ENCODE data around the gene ACOX2.

Gene ACOX2

DNA sequence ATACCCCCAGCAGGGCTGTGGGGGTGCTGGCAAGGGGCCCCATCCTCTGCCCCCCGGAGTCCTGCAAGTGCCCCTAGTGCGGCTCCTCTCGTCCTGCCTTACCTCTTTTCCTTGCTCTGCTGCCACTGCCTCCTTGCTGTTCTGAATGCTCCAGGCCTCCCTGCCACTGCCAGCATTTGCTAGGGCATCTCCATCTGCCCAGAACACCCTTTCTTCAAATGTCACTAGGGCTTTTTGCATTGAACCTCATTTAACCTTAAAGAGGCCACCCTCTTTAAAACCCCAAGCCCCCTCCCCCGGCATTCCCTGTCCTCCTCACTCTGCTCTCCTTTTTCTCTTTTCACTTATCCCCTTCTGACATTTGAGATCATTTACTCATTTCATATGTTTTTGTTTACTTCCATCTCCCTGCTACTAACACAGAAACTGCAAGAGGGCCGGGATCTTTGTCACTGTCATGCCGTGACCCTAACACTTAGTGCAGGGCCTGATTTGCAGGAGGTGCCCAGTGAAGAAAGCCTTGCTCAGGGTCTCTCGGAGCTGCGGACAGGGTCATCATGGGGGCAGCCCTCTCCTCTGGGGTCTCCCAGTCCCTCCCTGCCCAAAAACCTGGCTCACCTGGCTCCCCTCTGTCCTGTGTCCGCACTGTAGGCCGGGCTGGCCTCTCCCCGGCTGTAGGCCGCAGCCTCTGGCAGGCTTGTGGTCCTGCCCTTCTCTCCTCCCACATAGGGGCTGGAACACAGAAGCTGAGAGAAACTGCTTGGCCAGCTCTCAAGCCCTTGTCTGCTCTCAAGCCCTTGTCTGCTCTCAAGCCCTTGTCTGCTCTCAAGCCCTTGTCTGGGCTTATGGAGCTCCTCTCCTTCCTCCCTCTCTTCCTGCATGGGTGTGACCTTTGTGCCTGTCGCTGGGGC is at the start of gene ACOX2:
Gene ACOX2, minus strand, starts transcription at position 690 of the 911 bp plus-strand sequence. CDS start 2,084 bp downstream, outside the sequence.
- no peak for ATAC-seq
- DNase-seq: no peak

DNA sequence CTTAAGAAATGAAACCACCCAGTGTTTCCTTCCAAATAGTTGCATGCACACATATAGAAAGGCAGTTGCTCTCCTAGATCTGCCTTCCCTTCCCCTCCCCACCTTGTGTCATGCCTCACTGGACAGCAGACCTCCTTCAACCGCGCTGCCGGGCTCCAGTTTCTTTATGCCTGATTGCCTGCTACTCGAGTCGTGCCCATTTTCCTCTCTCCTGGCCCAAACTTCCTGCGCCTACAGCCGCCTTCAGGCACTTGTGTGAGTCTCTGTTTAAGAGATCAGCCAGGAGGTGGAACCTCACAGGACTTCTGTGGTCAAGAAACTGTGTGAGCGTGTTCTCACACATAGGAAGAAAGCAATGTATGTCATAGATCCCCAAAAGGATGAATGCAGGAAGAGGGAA is 49.0 kb upstream of the ACOX2 start:
- DNase-seq (no peak), ATAC-seq (no peak)

DNA sequence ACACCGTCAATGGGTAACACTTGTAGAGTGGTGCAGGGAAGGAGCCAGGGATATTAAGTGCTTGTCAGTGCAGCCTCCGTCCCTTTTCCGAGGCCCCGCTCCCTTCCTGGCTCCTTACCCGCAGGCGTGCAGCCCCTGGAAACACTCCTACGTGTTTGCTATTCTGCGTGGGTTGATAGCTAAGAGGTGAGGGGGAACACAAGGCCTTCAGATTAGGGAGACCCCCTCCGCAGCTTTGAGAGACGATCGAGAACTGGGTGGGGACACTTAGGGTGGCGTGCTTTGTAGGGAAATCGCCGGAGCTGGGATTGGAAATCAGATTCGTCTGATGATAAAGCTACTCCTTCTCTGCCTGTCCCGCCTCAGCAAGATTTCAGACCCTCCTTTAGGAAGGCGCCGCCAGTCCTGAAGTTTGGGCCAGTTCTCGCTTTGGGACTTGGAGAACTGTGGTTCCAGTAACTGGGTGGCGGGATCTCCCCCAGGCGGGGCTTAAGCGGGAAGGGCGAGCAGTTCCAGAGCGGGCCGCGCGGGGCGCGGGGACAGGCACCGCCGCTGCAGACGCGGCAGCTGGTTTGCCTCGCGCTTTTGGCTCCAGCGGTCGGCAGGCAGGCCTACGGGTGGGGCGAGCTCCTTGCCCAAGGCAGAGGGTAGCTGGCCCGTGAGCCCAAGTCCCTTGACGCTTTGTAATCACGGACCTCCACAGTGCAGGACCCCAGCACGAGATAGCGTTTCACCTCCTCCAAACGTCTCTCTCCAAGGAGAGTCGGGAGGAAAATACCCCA is 48.2 kb upstream of the ACOX2 start:
- ATAC-seq: peak; percentile 92
- peak; percentile 74 for DNase-seq

DNA sequence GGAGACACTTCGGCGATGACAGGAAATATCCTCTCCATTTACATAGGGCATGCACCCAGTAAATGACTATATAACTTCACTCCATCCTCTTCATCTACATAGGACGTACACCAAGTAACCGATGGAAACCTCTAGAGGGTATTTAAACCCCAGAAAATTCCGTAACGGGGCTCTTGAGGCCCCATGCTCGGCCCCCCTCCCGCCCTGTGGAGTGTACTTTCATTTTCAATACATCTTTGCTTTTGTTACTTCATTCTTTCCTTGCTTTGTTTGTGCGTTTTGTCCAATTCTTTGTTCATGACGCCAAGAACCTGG is 47.7 kb upstream of the ACOX2 start:
- DNase-seq: no peak
- peak; percentile 26 for ATAC-seq

DNA sequence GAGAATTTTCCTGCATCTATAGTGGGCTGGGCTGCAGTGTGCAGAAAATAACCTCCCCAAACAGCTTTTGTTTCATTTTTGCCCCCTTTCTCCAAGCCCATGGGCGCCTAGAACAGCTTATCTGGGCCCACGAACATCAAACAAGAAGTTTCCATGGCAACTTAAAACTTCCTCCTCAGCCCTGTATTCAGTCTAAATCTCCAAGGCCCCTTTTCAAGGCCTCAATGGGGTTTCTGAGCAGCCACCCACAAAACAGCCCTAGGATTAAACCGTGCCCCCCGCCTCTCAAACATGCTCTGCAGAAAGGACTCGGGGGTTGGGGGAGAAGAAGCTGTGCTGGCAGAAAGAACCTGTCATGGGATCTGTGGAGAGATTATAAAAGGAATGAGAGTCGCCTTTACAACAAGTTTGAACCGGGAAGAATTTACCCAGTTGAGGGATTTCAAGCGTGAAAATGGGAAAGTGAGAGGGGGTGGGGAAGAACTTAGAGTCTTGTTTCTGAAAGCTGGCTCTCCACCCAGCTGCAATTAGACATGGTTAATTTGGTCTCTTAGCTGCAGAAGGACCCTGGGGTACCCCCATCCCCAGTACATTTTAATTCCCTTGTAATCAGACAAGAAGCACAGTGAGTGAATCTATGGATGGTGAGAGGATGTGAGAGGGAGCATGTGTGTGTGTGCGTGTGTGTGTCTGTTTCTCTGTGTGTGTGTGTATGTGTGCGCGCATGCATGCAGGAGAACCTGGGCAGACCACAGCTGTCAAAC is 44.5 kb upstream of the ACOX2 start:
- DNase-seq (no peak), ATAC-seq (no peak)

DNA sequence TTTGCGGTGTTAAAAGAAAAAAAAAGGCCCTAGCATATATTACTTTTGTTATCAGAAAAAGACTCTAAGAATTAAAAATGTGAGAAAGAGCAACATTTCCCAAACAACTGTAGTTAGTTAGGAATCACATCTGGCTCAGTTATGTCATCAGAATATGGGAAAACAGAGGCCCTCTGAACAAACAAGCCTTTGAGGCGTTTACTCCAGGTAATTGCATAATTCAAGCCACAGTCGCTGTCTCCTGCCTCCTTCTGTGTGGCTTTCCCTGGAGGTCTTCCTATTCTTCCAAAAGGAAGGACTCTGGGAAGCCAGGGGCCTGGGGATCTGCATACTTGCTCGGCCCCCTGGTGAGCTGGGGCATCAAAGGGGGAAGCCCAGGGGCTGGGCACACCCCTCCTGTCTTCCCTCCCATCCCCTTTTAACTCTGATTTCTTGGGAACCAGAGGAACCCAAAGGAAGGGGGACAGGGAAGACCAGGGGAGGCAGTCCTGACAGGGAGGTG is 43.9 kb upstream of the ACOX2 start:
- ATAC-seq: no peak
- no peak for DNase-seq

DNA sequence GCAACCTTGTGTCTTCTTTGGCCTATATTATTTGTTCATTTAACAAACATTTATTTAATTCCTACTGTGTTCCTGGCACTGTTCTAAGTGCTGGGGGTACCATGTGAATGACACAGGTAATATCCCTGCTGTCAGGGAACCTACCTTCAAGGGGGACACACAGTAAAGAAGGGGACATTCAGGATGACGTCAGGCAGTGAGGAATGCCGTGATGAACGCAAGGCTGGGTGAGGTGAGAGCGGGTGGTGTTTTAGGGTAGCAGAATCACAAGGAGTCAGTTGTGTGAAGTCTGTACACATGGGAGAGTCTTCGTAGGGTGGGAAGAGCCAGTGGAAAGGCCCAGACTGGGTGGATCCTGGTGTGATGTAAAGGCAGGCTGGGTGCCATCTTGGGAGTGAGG is 41.9 kb upstream of the ACOX2 start:
- ATAC-seq (no peak), DNase-seq (no peak)

DNA sequence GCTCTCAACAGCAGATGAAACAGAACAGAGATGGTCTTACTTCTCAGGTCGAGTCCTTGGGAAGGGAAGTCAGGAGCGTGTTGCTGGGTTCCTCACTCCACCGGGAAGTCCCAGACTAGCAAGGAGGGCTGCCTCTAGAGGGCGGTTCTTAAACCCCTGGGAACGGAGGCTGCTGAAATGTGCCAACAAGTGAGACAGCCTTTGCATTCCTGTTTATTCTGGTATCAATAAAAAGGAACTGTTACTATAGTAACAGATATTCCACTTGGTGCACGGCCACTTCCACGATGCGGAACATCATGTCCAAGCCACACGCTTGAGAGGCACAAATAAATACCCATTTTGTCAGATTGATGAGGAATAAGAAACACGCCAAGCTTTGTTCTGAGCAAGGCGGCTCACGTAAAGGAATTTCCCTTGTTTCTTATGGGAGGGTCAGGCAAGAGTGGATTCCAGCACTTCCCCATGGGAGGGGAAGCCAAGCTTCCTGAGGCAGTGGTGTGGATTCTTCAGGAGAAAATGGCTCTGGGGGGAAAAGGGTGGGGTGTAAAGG is 40.4 kb upstream of the ACOX2 start, which contains the start of gene FAM107A:
Gene FAM107A, minus strand, starts transcription at position 123 of the 553 bp plus-strand sequence. CDS start 7,531 bp downstream, outside the sequence.
- no peak for ATAC-seq
- DNase-seq: no peak

DNA sequence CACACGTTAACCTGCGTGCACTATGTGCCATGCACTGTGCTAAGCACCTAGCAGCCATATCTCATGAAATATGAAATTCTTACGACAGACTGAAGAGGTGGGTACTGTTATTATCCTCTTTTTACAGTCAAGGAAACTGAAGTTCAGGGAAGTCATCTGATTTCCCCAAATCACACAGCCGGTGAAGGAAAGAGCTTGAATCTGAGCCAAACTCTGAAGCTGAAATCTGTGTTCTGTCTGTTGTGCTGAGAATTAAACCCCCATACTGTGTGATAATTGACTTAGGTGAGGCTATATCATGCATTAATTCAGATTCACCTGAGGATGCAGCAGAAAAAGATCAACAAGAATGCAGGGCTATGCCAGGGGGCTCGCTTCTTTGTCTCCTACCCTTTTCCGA is 39.7 kb upstream of the ACOX2 start:
- DNase-seq (no peak), ATAC-seq (no peak)

DNA sequence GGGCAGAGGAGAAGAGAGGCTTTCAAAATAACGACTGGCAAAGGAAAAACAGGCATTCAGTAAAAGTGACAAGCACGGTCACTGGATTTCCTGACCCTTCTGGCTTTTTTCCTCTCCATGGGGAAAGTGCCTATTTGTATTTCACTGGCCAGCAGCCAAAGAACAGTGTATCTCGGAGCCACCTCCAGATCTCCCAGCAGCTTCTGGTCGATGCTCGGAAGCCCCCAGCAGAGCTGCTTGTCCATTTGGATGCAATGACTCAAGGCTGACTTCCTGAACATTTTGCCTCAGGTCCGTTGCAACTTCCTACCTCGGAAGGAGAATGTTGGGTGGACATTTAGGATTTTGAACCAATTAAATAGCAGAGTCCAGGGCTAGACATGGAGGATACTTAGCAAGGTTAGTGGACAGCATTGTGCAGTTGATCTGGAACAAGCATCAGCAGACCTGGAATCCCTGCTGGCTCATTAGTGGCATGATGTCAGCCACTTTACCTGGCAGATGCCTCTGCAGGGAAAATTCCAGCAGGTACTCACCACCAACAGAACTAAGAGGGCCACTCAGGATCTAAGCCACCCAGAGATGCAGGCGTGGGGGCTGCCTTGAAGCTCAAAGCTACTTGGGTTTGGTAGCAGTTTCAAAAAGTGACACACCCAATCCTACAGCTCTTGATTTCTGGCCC is 39.1 kb upstream of the ACOX2 start:
- no peak for DNase-seq
- ATAC-seq: no peak

DNA sequence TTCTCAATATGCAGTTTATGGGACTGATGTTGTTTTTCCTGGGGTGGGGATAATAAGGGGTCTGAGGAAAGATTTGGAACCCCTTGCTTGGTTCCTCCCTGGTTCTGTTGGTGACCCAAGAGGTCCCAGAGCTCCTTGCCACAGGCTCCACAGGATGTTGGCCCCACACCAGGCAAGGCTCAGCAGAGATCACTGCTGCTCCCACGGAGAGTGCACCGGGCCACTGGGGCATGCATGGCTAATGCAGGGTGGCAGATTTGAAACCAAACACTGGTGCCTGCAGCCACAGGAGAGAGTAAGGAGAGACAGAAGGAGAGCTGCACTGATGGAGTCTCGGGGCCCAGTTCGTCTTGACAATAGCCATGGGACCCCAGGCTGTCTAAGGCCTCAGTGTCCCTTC is 37.7 kb upstream of the ACOX2 start:
- ATAC-seq (no peak), DNase-seq (no peak)

DNA sequence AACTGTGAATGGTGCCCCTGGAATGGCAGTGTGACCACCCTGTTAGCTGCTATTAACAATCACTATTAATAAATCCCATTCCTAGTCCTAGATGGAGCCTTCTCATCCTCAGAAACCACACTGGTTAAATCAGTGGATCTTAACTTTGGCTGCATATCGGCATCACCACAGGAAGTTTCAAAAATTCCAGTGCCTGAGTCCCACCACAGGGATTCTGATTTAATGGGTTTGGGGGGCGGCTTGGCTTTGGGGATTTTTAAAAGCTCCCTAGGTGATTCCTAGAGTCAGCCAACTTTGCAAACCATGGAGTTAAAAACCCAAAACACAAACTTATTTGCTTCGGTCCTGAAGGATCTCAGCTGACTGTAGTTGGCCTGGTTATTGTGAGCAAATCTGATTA is 37.1 kb upstream of the ACOX2 start:
- ATAC-seq (no peak), DNase-seq (no peak)

DNA sequence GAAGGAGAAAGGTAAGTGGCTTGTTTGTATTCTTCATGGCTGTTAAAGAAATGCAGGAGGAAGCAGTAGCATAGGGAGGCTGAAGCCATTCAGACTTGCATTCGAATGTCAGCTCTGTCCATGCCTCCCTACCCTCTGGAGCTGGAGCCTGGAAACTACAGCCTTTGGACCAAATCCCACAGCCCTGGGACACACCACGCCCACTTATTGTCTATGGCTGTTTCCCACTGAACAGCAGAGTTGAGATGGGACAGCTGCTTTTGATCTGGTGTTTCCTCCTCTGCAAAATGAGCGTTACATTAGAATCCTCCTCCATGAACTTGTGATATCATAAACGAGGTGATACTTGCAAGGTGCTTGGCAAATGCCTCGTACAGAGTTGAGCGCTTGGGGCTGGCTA is 36.6 kb upstream of the ACOX2 start:
- DNase-seq (no peak), ATAC-seq (no peak)

DNA sequence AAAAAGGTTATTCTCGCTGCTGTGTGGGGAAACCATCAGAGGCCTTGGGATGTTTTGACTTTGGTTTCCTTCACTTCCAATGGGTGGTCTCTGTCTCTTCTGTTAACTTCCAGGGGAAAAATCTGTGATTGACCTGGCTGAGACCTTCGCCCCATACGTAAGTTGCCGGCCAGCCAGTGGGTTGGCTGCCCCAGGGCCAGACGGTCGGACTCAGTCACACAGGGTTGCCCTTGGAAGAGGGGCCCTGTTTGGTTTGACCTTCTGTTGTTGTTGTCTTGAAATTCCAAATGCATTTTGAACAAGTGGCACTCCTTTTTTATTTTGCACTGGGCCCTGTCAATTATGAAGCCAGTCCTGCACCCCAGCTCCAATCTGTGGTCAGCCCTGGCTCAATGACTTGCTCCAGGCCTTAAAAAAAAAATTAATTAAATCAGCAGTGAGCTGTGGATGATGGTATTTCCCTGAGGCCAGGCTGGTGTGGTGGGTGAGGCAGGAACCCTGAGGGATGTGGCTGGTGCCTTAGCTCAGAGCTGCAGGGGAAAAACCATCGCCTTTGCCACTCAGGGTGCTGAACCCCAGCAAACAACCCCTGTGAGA is 35.7 kb upstream of the ACOX2 start:
- no peak for ATAC-seq
- no peak for DNase-seq

DNA sequence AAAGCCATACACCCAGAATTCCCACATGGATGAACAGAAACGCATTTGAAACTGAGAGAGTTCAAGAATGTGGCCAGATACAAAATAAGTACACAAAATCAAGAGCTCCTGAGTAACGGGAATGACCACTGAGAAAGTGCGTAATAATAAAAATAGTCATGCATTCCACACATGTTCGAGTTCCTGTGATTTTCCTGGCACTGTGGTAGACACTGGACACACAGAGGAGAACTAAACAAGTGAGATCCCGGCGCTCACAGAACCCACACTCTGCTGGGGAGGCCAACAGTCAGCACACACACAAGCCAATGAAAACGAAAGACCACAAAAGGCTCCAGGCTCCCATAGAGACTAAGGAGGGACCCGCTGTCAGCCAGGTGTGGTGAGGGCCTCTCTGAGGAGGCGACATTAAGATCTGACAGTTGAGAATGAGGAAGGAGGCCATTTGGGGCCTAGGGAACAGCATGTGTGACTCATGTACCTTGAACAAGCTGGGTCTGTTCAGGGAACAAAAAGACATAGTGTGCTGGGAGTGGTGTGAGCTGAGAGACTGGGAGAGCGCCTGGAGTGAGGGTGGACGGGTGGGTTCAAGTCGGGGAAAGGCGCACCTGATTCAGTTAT is 35.1 kb upstream of the ACOX2 start:
- no peak for ATAC-seq
- no peak for DNase-seq

DNA sequence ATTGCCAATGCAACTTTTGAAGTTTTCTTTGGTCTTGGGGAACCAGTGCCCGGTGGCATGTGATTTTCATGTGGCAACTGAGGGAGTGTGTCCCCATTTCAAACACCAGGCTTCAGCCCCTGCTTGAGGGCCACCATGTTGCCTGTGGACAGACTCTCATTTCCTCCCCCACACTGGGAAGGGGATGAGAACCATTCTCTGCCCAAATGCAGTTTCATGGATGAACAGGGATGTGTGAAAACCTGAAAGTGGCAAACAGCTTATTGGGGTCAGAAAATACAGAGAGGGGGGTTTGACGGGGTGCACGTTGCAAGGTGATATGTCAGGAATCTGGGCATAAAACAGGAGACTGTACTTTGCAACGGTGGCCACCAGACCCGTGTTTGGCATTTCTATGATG is 33.9 kb upstream of the ACOX2 start:
- DNase-seq (no peak), ATAC-seq (no peak)

DNA sequence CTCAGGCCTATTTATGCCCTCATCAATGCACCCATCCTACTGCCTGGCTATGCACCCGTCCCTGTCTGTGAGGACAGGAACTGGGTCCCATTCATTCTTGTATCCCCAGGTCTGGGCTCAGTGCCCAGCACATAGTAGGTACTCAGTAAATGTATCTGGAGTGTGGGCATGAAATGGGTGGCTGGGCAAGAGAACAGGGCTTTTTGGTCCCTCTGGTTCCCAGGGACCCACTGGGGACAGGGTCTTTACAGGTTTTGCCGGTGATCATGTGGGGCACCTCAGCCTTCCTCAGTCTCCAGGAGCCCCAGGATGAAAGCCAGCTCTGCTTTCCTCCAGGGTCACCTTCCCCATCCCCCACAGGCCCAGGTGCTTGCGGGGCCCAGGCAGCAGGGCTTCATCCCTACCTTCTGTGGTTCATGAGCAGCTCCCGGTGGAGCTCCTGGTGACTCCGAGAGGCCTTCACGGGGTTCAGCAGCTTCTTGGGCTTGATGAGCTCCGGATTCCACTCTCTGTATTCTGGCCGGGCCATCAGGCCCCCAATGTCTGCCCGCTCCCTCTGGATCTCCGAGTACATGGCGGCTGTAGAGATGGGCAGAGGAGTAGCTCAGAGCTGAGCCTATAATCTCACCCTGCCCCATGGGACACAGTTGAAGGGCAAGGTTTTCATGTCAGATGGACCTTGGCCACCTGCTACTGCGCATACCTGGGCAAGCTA is 32.5 kb upstream of the ACOX2 start:
- no peak for ATAC-seq
- DNase-seq: no peak

DNA sequence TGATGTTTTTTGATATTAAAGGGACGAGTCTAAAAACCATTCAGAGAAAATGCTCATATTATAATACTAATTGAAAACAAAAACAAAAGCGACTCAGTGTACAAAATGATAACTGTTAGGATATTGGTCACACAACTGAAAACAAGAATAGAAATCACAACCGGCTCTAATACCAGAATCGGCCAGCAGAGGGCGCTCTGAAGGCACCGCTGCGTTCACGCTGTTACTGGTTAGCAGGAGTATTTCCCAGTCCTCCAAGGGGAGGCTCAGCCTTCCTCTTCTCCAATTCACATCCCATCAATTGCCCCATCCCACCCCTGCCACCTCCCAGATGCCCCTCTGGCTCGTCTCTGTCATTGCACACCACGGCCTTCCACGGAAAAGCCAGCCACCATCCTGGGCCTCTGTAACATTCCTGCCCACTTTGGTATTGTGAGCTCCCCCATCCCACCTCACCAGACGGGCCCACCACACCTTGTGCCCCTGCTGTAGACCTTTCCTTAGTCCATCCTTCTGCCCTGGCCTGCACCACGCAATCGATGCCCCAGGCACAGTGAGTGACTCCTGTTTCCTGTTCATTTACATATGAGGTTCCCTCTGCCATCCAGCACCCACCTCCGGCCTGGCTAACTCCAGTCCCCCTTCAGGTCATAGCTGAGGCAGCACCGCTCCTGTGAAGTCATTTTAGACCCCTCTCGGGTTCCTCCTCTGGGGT is 31.7 kb upstream of the ACOX2 start:
- DNase-seq (peak; percentile 82), ATAC-seq (peak; percentile 50)

DNA sequence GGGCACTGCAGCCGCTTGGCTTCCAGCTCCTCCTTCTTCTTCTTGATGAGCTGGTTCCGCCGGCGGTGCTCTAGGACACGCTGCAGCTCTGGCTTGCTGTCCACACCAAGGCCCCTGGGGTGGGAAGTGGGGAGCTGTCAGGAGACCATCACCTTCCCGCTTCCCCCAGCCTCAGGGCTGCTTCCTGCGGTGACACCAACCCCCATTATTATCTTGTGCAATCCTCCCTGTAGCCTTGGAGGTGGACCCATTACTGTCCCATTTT is 30.2 kb upstream of the ACOX2 start:
- no peak for ATAC-seq
- no peak for DNase-seq
